Measurements from ENCODE around the gene JAKMIP1.
"Not testable (repeated sequence)": the region's sequence is repeated elsewhere in the genome, so short reads cannot be mapped to it uniquely, and the experiment has no call there.

JAKMIP1 gene

DNA sequence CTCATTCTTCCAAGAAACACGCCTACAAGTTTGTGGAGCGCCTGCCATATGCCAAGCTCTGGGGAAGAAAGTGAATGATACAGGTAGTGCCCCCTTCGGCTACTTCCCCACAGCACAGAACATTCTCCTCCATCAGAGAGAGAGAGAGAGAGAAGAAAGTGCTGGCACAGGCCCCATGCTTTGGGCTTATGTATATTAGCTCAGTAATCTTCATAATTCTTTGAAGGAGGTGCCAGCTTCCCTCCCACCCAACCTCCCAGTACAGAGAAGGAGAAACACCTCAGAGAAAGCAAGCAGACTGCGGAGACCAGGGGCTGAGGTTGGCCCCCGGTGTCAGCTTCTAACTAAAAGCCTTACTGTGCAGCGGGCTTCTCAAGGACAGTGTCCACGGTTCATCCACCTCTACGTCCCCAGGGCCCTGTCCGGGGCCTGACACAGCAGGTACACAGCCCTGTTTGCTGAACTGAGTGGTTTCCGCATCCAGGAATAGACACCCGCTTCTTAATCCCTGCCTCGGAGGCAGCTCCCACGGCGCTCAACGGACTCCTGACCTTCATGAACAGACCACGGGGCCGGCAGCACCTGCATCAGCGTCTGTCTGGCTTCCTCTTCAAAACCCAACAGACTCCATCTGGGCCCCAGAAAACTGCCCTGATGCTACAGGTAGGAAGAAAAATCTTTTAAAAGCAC is 50.2 kb downstream of the JAKMIP1 start:
- Histone ChIP-seq H3K27ac (ENCODE audit: insufficient read depth, low read length, poor library complexity, severe bottlenecking) (no peak overlapping the region), H3K36me3 (ENCODE audit: control insufficient read depth, insufficient read depth, low read length) (no peaks in the 10 kb centered on the region), H3K9me3 (ENCODE audit: control insufficient read depth, low read length) (no peaks in the 10 kb centered on the region), H3K4me3 (ENCODE audit: insufficient read depth, low read depth, low read length, poor library complexity, severe bottlenecking) (no peak overlapping the region), H3K27me3 (replicated peaks; ENCODE audit: control insufficient read depth, insufficient read depth, low read length, poor library complexity, severe bottlenecking) (no peaks in the 10 kb centered on the region), H3K4me1 (ENCODE audit: control insufficient read depth, insufficient read depth, low read length, poor library complexity, severe bottlenecking) (peaks cover 14% of the 10 kb centered on the region)
- DNase-seq: no peak

DNA sequence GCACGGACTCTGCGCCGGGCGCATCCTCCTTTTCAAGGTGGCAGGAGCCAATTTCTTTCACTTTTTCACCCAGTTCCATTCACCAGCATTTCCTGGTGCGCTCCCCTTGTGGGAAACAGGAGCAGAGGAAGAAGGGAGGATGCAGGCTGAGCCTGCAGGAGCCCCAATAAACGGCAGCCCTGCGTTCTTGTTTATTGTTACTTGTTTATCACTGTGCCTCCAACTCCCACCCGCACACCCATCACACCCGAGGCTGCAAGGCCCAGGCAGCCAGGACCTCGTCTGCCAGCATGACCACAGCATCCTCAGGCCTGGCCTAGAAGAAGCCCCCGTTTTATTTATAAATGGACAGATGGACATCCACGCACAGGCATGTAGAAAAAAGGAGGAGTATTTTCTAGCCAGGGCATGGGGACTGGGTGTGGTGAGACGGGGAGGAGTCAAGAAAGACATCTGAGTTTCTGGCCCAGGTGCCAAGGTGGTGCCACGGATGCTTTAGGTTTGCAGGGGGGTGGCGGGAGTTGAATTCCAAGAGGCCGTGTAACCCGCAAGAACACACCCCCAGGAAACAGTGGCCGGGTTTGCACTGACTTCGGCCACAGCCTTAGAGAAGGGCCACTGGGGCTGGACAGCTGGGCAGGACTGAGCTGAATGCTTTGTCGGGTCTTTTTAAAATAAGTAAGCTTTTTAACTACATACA is 51.7 kb downstream of the JAKMIP1 start:
- Histone ChIP-seq H3K27me3 (replicated peaks; ENCODE audit: control insufficient read depth, insufficient read depth, low read length, poor library complexity, severe bottlenecking) (no peaks in the 10 kb centered on the region), H3K9me3 (ENCODE audit: control insufficient read depth, low read length) (no peaks in the 10 kb centered on the region), H3K36me3 (ENCODE audit: control insufficient read depth, insufficient read depth, low read length) (no peaks in the 10 kb centered on the region), H3K27ac (ENCODE audit: insufficient read depth, low read length, poor library complexity, severe bottlenecking) (no peak overlapping the region), H3K4me3 (ENCODE audit: insufficient read depth, low read depth, low read length, poor library complexity, severe bottlenecking) (no peak overlapping the region), H3K4me1 (ENCODE audit: control insufficient read depth, insufficient read depth, low read length, poor library complexity, severe bottlenecking) (peaks cover 14% of the 10 kb centered on the region)
- no peak for DNase-seq

DNA sequence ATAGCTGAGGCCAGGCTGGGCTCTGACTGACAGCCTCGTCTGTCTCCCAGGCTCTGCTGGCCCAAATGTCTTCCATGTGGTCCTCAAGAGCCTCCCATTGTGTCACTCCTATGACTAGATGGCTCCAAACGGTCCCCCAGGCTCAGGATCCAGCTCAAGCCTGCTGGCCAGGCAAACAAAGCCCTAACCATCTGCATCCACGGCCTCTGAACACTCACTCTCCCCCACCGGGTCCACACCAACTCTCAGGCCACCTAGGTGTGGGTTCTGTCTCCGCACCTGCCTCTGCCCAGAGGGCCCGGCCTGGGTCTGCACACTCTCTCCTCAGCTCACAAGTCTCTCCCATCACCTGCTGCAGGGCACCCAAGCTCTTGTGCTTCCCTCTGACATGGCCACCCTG is 52.9 kb downstream of the JAKMIP1 start:
- Histone ChIP-seq H3K27me3 (replicated peaks; ENCODE audit: control insufficient read depth, insufficient read depth, low read length, poor library complexity, severe bottlenecking) (no peaks in the 10 kb centered on the region), H3K36me3 (ENCODE audit: control insufficient read depth, insufficient read depth, low read length) (no peaks in the 10 kb centered on the region), H3K27ac (ENCODE audit: insufficient read depth, low read length, poor library complexity, severe bottlenecking) (no peak overlapping the region), H3K4me1 (ENCODE audit: control insufficient read depth, insufficient read depth, low read length, poor library complexity, severe bottlenecking) (peaks cover 6% of the 10 kb centered on the region), H3K9me3 (ENCODE audit: control insufficient read depth, low read length) (no peaks in the 10 kb centered on the region), H3K4me3 (ENCODE audit: insufficient read depth, low read depth, low read length, poor library complexity, severe bottlenecking) (no peak overlapping the region)
- DNase-seq: no peak

DNA sequence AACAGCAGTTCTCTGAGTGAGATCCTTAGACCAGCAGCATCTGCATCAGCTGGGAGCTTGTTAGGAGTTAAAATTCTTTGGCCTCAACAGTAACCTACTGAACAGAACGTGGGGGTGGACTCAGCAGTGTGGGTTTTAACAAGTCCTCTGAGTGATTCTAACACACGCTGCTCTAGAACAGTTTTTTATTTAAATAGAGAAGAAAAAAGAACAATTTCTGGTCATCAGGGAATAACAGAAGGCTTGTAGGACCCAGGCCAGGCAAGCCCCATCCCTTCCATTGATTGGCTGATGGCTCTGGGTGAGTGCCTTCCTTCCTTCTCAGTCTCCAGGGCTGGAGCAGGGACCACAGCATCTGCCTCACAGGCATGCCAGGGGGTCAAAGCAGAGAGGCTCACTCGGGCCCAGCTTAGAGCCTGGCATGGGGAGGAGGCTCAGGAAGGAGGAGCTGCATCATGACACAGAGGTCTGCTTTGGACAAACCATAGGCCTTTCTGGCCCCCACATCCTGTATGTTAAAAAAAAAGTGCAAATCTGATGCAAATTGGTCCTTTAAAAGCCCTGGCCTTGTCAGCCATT is 56.7 kb downstream of the JAKMIP1 start:
- Histone ChIP-seq H3K36me3 (ENCODE audit: control insufficient read depth, insufficient read depth, low read length) (no peaks in the 10 kb centered on the region), H3K9me3 (ENCODE audit: control insufficient read depth, low read length) (no peaks in the 10 kb centered on the region), H3K4me3 (ENCODE audit: insufficient read depth, low read depth, low read length, poor library complexity, severe bottlenecking) (no peak overlapping the region), H3K27me3 (replicated peaks; ENCODE audit: control insufficient read depth, insufficient read depth, low read length, poor library complexity, severe bottlenecking) (no peaks in the 10 kb centered on the region), H3K4me1 (ENCODE audit: control insufficient read depth, insufficient read depth, low read length, poor library complexity, severe bottlenecking) (no peaks in the 10 kb centered on the region), H3K27ac (ENCODE audit: insufficient read depth, low read length, poor library complexity, severe bottlenecking) (no peak overlapping the region)
- DNase-seq: no peak

DNA sequence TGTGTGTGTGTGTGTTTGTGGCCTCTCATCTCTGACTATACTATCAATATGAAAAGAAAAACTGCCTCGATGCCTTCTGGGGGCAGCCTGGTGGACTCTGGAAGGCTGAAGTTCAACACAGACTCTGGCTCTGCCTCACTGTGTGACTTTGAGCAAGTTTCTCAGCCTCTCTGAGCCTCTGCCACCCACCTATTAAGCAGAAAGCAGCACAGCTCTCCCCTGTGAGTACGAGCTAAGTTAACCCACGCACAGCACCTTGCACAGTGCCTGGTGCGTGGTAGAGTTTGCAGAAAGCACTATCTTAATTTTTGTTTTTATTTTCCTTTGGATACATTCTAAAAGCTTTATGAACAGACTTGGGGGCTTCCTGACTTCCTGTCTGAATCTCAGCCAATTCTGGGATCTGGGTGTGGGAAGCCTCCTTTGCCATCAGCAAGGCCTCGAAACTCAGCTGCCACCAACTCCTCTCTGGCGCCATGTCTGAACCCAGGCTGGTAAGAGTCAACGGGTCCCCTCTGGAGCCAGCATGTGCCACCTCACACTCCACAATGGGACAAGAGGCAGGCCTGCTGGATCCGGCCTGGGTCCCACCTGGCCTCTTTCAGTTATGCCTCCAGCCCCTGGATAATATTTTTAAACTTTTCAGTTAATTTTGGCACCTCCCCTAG is 57.3 kb downstream of the JAKMIP1 start:
- no peak for DNase-seq
- Histone ChIP-seq H3K9me3 (ENCODE audit: control insufficient read depth, low read length) (no peaks in the 10 kb centered on the region), H3K4me1 (ENCODE audit: control insufficient read depth, insufficient read depth, low read length, poor library complexity, severe bottlenecking) (no peaks in the 10 kb centered on the region), H3K4me3 (ENCODE audit: insufficient read depth, low read depth, low read length, poor library complexity, severe bottlenecking) (no peak overlapping the region), H3K27me3 (replicated peaks; ENCODE audit: control insufficient read depth, insufficient read depth, low read length, poor library complexity, severe bottlenecking) (no peaks in the 10 kb centered on the region), H3K36me3 (ENCODE audit: control insufficient read depth, insufficient read depth, low read length) (no peaks in the 10 kb centered on the region), H3K27ac (ENCODE audit: insufficient read depth, low read length, poor library complexity, severe bottlenecking) (no peak overlapping the region)

DNA sequence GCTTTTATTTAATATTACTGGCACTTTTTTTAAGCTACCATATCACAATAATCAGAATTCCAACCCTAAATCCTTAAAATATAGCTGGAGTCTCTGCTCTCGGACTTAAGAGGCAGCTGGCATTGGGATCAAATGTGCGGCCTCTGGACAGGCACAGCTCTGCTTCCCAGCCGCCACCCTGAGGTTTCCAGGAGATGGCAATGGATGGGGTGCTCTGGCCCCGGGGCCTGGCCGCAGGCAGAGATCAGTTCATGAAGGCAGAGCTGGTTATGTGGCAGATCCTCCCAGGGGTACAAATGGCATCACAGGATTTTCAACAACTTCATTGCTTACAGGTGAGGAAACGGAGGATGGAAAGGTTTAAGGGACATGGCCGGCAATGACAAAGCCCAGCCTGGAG is 57.8 kb downstream of the JAKMIP1 start:
- Histone ChIP-seq H3K27me3 (replicated peaks; ENCODE audit: control insufficient read depth, insufficient read depth, low read length, poor library complexity, severe bottlenecking) (no peaks in the 10 kb centered on the region), H3K4me1 (ENCODE audit: control insufficient read depth, insufficient read depth, low read length, poor library complexity, severe bottlenecking) (no peaks in the 10 kb centered on the region), H3K36me3 (ENCODE audit: control insufficient read depth, insufficient read depth, low read length) (no peaks in the 10 kb centered on the region), H3K4me3 (ENCODE audit: insufficient read depth, low read depth, low read length, poor library complexity, severe bottlenecking) (no peak overlapping the region), H3K27ac (ENCODE audit: insufficient read depth, low read length, poor library complexity, severe bottlenecking) (no peak overlapping the region), H3K9me3 (ENCODE audit: control insufficient read depth, low read length) (no peaks in the 10 kb centered on the region)
- DNase-seq: no peak

DNA sequence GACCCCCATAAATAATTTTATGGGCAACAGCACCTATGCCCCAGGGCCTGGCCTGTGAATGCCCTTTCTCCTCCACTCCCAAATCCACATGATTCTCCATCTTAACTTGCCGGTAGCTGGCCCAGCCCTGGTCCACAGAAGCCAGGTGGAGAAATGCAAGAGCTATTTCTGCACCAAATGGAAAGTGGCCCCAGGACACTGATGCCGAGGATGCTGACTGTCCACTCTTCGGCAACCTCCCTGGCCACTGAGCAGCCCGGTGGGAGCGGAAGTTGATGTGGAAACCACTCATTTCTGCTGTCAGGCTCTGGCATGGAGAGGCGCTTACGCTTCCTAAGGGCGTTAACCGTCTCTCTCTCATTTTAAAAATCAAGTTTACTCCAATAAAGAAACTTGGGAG is 58.8 kb downstream of the JAKMIP1 start:
- Histone ChIP-seq H3K4me3 (ENCODE audit: insufficient read depth, low read depth, low read length, poor library complexity, severe bottlenecking) (no peak overlapping the region), H3K27me3 (replicated peaks; ENCODE audit: control insufficient read depth, insufficient read depth, low read length, poor library complexity, severe bottlenecking) (no peaks in the 10 kb centered on the region), H3K27ac (ENCODE audit: insufficient read depth, low read length, poor library complexity, severe bottlenecking) (no peak overlapping the region), H3K36me3 (ENCODE audit: control insufficient read depth, insufficient read depth, low read length) (no peaks in the 10 kb centered on the region), H3K4me1 (ENCODE audit: control insufficient read depth, insufficient read depth, low read length, poor library complexity, severe bottlenecking) (no peaks in the 10 kb centered on the region), H3K9me3 (ENCODE audit: control insufficient read depth, low read length) (no peaks in the 10 kb centered on the region)
- DNase-seq: no peak

DNA sequence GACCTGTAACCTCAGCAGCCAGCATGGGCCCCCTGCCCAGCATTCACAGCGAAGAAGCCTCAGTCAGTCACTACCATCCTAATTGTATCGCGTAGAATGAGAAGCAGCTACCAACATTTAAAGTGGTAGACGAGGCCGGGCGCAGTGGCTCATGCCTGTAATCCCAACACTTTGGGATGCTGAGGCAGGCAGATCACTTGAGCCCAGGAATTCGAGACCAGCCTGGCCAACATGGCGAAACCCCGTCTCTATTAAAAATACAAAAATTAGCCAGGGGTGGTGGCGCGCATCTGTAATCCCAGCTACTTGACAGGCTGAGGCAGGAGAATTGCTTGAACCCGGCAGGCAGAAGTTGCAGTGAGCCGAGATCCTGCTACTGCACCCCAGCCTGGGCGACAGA is 59.3 kb downstream of the JAKMIP1 start:
- H3K27ac ChIP-seq (ENCODE audit: insufficient read depth, low read length, poor library complexity, severe bottlenecking); H3K4me1 ChIP-seq (ENCODE audit: control insufficient read depth, insufficient read depth, low read length, poor library complexity, severe bottlenecking); H3K36me3 ChIP-seq (ENCODE audit: control insufficient read depth, insufficient read depth, low read length); DNase-seq; H3K27me3 ChIP-seq (replicated peaks; ENCODE audit: control insufficient read depth, insufficient read depth, low read length, poor library complexity, severe bottlenecking); H3K4me3 ChIP-seq (ENCODE audit: insufficient read depth, low read depth, low read length, poor library complexity, severe bottlenecking); H3K9me3 ChIP-seq (ENCODE audit: control insufficient read depth, low read length): not testable (repeated sequence)

DNA sequence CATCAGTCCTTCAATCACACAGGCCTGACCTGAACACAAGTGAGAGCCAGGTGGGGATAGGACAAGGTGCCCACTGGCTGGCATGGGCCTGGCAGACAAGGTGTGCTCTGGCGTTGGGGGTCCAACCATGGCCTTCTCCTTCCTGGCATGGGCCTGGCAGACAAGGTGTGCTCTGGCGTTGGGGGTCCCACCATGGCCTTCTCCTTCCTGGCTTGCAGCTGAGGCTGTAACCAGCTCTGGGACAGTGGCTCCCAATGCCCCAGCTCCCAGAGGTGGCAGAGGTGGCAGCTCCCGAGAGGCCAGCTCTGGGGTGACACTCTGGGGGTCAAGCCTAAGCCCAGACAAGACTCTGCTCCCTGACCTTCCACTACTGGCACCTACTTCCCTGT is 62.6 kb downstream of the JAKMIP1 start:
- no peak for DNase-seq
- H3K27ac ChIP-seq (ENCODE audit: insufficient read depth, low read length, poor library complexity, severe bottlenecking): no peak overlapping the region
- no peaks in the 10 kb centered on the region for H3K4me1 ChIP-seq (ENCODE audit: control insufficient read depth, insufficient read depth, low read length, poor library complexity, severe bottlenecking)
- H3K36me3 ChIP-seq (ENCODE audit: control insufficient read depth, insufficient read depth, low read length): no peaks in the 10 kb centered on the region
- no peaks in the 10 kb centered on the region for H3K27me3 ChIP-seq (replicated peaks; ENCODE audit: control insufficient read depth, insufficient read depth, low read length, poor library complexity, severe bottlenecking)
- H3K4me3 ChIP-seq (ENCODE audit: insufficient read depth, low read depth, low read length, poor library complexity, severe bottlenecking): no peak overlapping the region
- no peaks in the 10 kb centered on the region for H3K9me3 ChIP-seq (ENCODE audit: control insufficient read depth, low read length)

Data from effector memory CD4-positive, alpha-beta T cell (primary cell).